Peyer's patch (tissue), 4 donors: ENCODE data around the gene DNAJB4. TPM values are rescaled to one million over a fixed set of nuclear protein-coding genes. Genes with fewer than 3 reads are reported as not detected.

ENCODE experiments used
- DNase-seq, 3 donors: peaks; one replicate each; pipeline ENCODE4 v3.0.0-alpha.2; 2017 to 2019
- H3K27ac ChIP-seq, 4 donors: fragments of 200-600 bp; sonication (generic); one replicate each; pipeline ENCODE4 v1.5.1; 2016 to 2019
- H3K27me3 ChIP-seq, 2 donors: fragments of 200-600 bp; sonication (generic); one replicate each; pipeline ENCODE4 v1.5.1; 2019
- H3K36me3 ChIP-seq, 3 donors: fragments of 200-600 bp; sonication (generic); one replicate each; pipeline ENCODE4 v1.5.1; 2016 to 2019
- H3K4me1 ChIP-seq, 4 donors: fragments of 200-600 bp; sonication (generic); one replicate each; pipeline ENCODE4 v1.5.1; 2016 to 2019
- H3K4me3 ChIP-seq, 4 donors: fragments of 200-600 bp; sonication (generic); 1 replicate in 3 of 4; 2 replicates in 1 of 4; pipeline ENCODE4 v1.5.1; 2016 to 2019; ENCODE audit warnings: mild to moderate bottlenecking in 1 of 4
- H3K9me3 ChIP-seq, 4 donors: fragments of 200-600 bp; sonication (generic); one replicate each; pipeline ENCODE4 v1.5.1; 2016 to 2019; ENCODE audit warnings: mild to moderate bottlenecking in 1 of 4
- POLR2A ChIP-seq, 2 donors: fragments of 450-650 bp; IDR thresholded peaks; one replicate each; pipeline ENCODE4 v1.5.1; 2017; ENCODE audit warnings: antibody characterized with exemption in 2 of 2, mild to moderate bottlenecking in 2 of 2, moderate library complexity in 2 of 2
- total RNA-seq, 4 donors: library from RNA; depleted of rRNA; stranded (reverse); fragments of >200 nt; gene quantifications; one replicate each; pipeline ENCODE4 v1.1.0, GENCODE V29; 2016
- TF ChIP-seq, protein P1 (sequence below), 6 experiments: fragments of 450-650 bp in 4 of 6; fragments of 200-600 bp in 2 of 6; sonication (generic) in 1 of 6; IDR thresholded peaks; one replicate each; pipeline ENCODE4 v1.5.1; 2017 to 2019; ENCODE audit warnings: antibody characterized with exemption in 6 of 6, mild to moderate bottlenecking in 3 of 6, moderate library complexity in 1 of 6

Gene DNAJB4
- total RNA-seq, 4 donors from 2014 or later, result 8.8 to 38.0 (median 13.4) TPM

DNA sequence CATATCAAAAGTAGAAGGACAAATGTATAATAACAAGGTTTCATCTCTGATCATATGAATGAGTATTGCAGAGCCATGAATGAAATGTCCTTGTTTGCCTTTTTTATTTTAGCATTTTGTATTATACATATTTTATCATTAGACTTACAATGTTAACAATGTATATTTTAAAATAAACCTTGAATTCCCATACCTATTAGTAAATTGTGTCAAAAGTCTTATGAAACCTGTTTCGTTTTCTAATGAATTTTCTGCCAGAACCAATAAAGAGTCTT lies 646 bp downstream of the DNAJB4 start:
- no peaks in the 10 kb centered on the region for H3K9me3 ChIP-seq
- H3K4me1 ChIP-seq, result peaks cover 0 to 15% (median 0%) of the 10 kb centered on the region in 4 donors
- peak overlapping the region; percentile 36 to 55 (median 48) for H3K4me3 ChIP-seq
- H3K27me3 ChIP-seq, result no peaks in the 10 kb centered on the region
- H3K27ac ChIP-seq, result peak overlapping the region; percentile 64 to 88 (median 79)
- no peaks in the 10 kb centered on the region for H3K36me3 ChIP-seq
- no peak for DNase-seq
- TF ChIP-seq, protein P1, sequence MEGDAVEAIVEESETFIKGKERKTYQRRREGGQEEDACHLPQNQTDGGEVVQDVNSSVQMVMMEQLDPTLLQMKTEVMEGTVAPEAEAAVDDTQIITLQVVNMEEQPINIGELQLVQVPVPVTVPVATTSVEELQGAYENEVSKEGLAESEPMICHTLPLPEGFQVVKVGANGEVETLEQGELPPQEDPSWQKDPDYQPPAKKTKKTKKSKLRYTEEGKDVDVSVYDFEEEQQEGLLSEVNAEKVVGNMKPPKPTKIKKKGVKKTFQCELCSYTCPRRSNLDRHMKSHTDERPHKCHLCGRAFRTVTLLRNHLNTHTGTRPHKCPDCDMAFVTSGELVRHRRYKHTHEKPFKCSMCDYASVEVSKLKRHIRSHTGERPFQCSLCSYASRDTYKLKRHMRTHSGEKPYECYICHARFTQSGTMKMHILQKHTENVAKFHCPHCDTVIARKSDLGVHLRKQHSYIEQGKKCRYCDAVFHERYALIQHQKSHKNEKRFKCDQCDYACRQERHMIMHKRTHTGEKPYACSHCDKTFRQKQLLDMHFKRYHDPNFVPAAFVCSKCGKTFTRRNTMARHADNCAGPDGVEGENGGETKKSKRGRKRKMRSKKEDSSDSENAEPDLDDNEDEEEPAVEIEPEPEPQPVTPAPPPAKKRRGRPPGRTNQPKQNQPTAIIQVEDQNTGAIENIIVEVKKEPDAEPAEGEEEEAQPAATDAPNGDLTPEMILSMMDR (IDR thresholded peaks at IDR 0.05), result no peak
- no peak for TF ChIP-seq POLR2A (IDR thresholded peaks at IDR 0.05)

DNA sequence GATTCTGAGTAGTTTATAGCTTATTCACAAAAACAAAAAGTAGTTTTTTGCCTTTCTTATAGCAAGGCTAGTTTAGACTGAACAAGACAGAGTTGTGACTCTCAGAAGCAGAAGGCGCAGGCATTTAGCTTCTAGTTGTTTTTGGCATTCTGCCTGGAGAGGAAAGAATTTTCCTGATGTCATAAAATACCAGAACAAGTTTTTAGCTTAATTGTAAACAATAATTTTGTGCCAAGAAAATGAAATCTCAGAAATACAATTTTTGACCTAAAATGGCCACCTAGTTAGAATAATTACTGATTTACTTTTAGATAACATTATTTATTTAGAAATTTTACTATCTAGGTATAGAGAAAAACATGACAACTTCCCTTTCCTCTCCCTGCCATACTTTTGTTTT lies 1.0 kb downstream of the DNAJB4 start:
- Histone ChIP-seq H3K27me3 (no peaks in the 10 kb centered on the region), H3K4me1 (peaks cover 0 to 15% (median 0%) of the 10 kb centered on the region in 4 donors), H3K4me3 (peak overlapping the region in 3 of 4 donors; percentile 43 to 55 (median 54)), H3K27ac (peak overlapping the region; percentile 64 to 88 (median 79)), H3K9me3 (no peaks in the 10 kb centered on the region), H3K36me3 (no peaks in the 10 kb centered on the region)
- TF ChIP-seq, protein P1 (IDR thresholded peaks at IDR 0.05), result no peak
- TF ChIP-seq POLR2A (IDR thresholded peaks at IDR 0.05), result peak; percentile 15 to 43
- DNase-seq, result no peak

DNA sequence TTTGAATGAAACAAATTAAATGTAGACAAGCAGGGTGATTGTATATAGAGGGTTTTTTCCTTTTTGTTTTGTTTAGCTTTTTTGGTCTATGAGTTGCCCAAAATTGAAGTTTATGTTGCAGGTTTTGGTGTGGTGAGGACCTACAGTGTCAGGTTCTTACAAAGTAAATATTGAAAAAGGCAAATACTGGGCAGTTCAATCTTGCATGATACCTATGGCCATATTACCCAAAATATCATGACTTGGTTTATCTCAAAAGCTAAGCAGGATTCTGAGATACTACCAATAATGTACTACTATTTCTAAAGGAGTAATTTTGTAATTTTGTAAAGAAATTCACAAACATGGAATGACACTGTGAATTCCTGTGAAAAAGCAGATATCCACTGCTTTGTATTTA lies 1.8 kb downstream of the DNAJB4 start:
- no peaks in the 10 kb centered on the region for H3K9me3 ChIP-seq

DNA sequence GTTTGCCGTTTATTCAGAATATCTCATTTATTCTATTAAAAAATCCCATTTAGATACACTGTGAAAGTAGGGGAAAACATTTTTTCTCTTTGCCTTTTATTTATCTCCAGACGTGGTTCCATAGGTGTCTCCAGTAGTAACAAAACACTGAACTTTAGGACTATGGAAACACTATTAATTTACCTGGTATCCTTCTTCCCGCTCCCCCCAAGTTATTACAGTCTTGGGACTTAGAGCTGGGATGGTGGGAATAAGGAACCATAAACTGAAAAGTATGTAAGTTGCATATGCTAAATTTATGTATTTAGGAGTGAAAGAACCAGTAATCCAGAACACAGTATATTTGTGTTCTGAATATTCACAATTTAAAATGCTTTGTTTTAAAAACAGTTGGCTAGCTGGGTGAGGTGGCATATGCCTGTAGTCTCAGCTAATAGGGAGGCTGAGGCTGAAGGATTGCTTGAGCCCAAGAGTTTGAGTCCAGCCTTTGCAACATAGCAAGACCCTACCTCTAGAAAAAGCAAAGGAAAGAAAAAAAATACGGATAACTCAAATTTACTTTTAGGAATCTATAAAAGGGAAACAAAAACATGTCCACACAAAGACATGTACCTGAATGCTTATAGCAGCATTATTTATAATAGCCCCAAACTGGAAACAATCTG lies 3.1 kb downstream of the DNAJB4 start:
- TF ChIP-seq, protein P1 (IDR thresholded peaks at IDR 0.05), result no peak
- no peak for TF ChIP-seq POLR2A (IDR thresholded peaks at IDR 0.05)
- Histone ChIP-seq H3K4me1 (peaks cover 0 to 15% (median 0%) of the 10 kb centered on the region in 4 donors), H3K36me3 (no peaks in the 10 kb centered on the region), H3K27ac (no peak overlapping the region), H3K9me3 (no peaks in the 10 kb centered on the region), H3K27me3 (no peaks in the 10 kb centered on the region), H3K4me3 (peak overlapping the region in 2 of 4 donors; percentile 1 to 55)
- DNase-seq, result no peak

More for the DNA sequence above, 1.8 kb downstream of the DNAJB4 start:
- Histone ChIP-seq H3K36me3 (no peaks in the 10 kb centered on the region), H3K4me1 (peaks cover 0 to 15% (median 0%) of the 10 kb centered on the region in 4 donors), H3K27ac (peak overlapping the region in 3 of 4 donors; percentile 36 to 88 (median 83)), H3K27me3 (no peaks in the 10 kb centered on the region), H3K4me3 (peak overlapping the region in 3 of 4 donors; percentile 43 to 55 (median 54))
- no peak for DNase-seq
- no peak for TF ChIP-seq POLR2A (IDR thresholded peaks at IDR 0.05)
- TF ChIP-seq, protein P1 (IDR thresholded peaks at IDR 0.05), result no peak

DNA sequence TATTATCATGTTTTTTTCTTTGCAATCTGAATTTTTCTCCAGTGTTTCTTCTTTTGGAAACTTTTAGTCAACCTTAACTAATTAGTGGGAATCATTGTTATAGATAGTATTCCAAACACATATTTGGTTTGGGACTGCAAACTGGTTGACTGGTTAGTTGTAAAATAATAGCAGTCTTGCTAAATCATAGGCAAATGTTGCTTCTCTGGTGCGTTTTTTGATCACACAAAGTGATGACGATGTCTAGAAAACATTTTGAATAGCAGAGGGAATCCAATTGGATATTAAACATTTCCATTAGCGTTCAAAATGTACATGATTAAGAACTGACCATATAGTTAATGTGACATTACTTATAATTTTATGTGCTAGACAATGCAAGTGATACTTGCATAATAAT lies 4.5 kb downstream of the DNAJB4 start:
- DNase-seq, result no peak
- Histone ChIP-seq H3K27ac (no peak overlapping the region), H3K9me3 (no peaks in the 10 kb centered on the region), H3K4me3 (no peak overlapping the region), H3K4me1 (peaks cover 0 to 4% (median 0%) of the 10 kb centered on the region in 4 donors), H3K36me3 (peaks cover 0 to 7% (median 0%) of the 10 kb centered on the region in 3 donors), H3K27me3 (no peaks in the 10 kb centered on the region)
- TF ChIP-seq, protein P1 (IDR thresholded peaks at IDR 0.05), result no peak
- no peak for TF ChIP-seq POLR2A (IDR thresholded peaks at IDR 0.05)
